PFSK-1 (cell line): ENCODE measurements around the gene ASIC2.

Experiments used
- FOXP2 ChIP-seq: optimal IDR thresholded peaks from 2 replicates; pipeline ENCODE3; 2011; ENCODE audit warnings: borderline replicate concordance, control low read depth, inconsistent platforms; ENCODE audit not compliant: insufficient read depth; ENCODE audit errors: extremely low read length, extremely low read depth
- POLR2AphosphoS5 ChIP-seq: IDR thresholded peaks from 2 replicates; pipeline ENCODE4 v1.6.1; 2012; ENCODE audit warnings: low read depth, mild to moderate bottlenecking, control low read depth, low read length, moderate library complexity
- REST ChIP-seq, 2 experiments: IDR thresholded peaks; 2 replicates each; pipeline versions ENCODE4 v1.6.1 to v1.8.0; 2011 to 2012; ENCODE audit warnings: low read depth in 2 of 2, low read length in 2 of 2, control low read depth in 1 of 2, inconsistent platforms in 1 of 2, mild to moderate bottlenecking in 1 of 2, moderate library complexity in 1 of 2; ENCODE audit not compliant: insufficient read depth in 1 of 2
- SIN3A ChIP-seq: IDR thresholded peaks from 2 replicates; pipeline ENCODE4 v1.6.1; 2012; ENCODE audit warnings: mild to moderate bottlenecking, low read length, moderate library complexity, borderline replicate concordance; ENCODE audit not compliant: insufficient read depth
- TAF1 ChIP-seq: IDR thresholded peaks from 2 replicates; pipeline ENCODE4 v1.6.1; 2012; ENCODE audit warnings: low read length, control low read depth, borderline replicate concordance; ENCODE audit not compliant: insufficient read depth

ASIC2 gene

GRCh38 chr17:33318241-33318640 lies 25.1 kb upstream of the ASIC2 start:
- TF ChIP-seq POLR2AphosphoS5 (no peak), SIN3A (no peak), TAF1 (no peak), REST (IDR thresholded peaks at IDR 0.05; ENCODE audit: insufficient read depth in 1 of 2, low read depth in 2 of 2, low read length in 2 of 2) (no peak), FOXP2 (no peak)

- no peak for TF ChIP-seq REST (IDR thresholded peaks at IDR 0.05; ENCODE audit: insufficient read depth in 1 of 2, low read depth in 2 of 2, low read length in 2 of 2)
- TF ChIP-seq POLR2AphosphoS5 = no peak
- TF ChIP-seq TAF1 = no peak
- TF ChIP-seq SIN3A = no peak
- no peak for TF ChIP-seq FOXP2
Measured at GRCh38 chr17:33316746-33317145, 23.7 kb upstream of the ASIC2 start.

GRCh38 chr17:33310296-33310695 lies 17.2 kb upstream of the ASIC2 start:
- TF ChIP-seq POLR2AphosphoS5 = no peak

GRCh38 chr17:33303254-33303653 lies 10.2 kb upstream of the ASIC2 start:
- TF ChIP-seq TAF1 (no peak), POLR2AphosphoS5 (no peak), SIN3A (no peak), FOXP2 (no peak), REST (IDR thresholded peaks at IDR 0.05; ENCODE audit: insufficient read depth in 1 of 2, low read depth in 2 of 2, low read length in 2 of 2) (no peak)

- TF ChIP-seq POLR2AphosphoS5 (no peak), REST (IDR thresholded peaks at IDR 0.05; ENCODE audit: insufficient read depth in 1 of 2, low read depth in 2 of 2, low read length in 2 of 2) (no peak), FOXP2 (no peak), TAF1 (no peak), SIN3A (no peak)
Measured at GRCh38 chr17:33302394-33302793, 9.3 kb upstream of the ASIC2 start.

- TF ChIP-seq FOXP2 (no peak), TAF1 (no peak), SIN3A (no peak), REST (IDR thresholded peaks at IDR 0.05; ENCODE audit: insufficient read depth in 1 of 2, low read depth in 2 of 2, low read length in 2 of 2) (no peak), POLR2AphosphoS5 (no peak)
Measured at GRCh38 chr17:33300241-33300640, 7.1 kb upstream of the ASIC2 start.
